Cardiac fibroblast (primary cell): ENCODE measurements around the gene ENPP5.

Experiments used
- DNase-seq, 2 donors: peaks; one replicate each; pipeline versions ENCODE4 v3.0.0 to v3.0.0-alpha.2; 2010; ENCODE audit warnings: low read depth in 2 of 2
- H3K4me3 ChIP-seq, 2 donors: replicated peaks in 1 of 2; 1 replicate in 1 of 2; 2 replicates in 1 of 2; pipeline ENCODE4 v1.5.1; 2011; ENCODE audit warnings: low read depth in 2 of 2, low read length in 2 of 2, mild to moderate bottlenecking in 2 of 2, moderate library complexity in 1 of 2
- CTCF ChIP-seq: IDR thresholded peaks from one replicate; pipeline ENCODE4 v1.5.1; 2011; ENCODE audit warnings: low read depth, mild to moderate bottlenecking, low read length, inconsistent platforms

The ENPP5 gene

DNA sequence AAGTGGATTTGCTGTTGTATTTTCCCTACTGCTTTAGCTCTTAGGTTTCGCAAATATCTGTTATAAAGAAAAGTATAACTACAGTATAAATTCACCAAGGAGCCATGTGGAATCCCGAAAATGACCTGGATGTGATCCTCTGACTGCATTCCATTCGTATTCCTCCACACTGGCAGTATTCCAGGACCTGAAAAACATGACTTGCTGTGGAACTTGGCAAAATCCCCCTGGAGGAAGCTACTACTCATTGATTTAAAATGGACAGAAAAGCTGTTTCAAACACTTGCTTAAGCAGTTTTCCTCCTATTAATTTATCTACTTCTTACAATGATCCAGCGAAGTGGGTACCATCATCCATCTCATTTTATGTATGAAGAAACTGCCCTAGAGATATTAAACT, 13.3 kb upstream of the ENPP5 start:
- DNase-seq, result peak; percentile 90 to 92
- H3K4me3 ChIP-seq, result no peak overlapping the region
- peak; percentile 9 for TF ChIP-seq CTCF

- no peak overlapping the region for H3K4me3 ChIP-seq
- TF ChIP-seq CTCF, result no peak
- no peak for DNase-seq
These were observed 5.2 kb upstream of the ENPP5 start for GRCh38 chr6:46175976-46176375.

DNA sequence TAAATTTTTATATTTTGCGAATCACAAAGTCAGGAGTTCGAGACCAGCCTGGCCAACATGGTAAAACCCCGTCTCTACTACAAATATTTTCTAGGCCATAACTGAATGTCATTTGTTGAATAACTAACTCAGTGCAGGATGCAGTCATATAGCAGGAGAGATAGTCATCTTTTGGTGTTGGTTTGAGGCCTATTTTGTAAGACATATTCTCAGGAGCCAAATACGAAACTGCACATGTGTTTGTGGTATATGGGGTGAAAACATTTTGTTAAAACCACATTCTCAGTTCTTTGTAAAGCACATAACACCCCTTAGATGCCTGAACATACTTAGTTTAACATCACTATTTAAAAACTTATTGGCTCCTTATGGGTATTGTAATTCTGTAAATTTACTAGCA, 4.7 kb upstream of the ENPP5 start:
- no peak for DNase-seq
- no peak for TF ChIP-seq CTCF
- no peak overlapping the region for H3K4me3 ChIP-seq

DNA sequence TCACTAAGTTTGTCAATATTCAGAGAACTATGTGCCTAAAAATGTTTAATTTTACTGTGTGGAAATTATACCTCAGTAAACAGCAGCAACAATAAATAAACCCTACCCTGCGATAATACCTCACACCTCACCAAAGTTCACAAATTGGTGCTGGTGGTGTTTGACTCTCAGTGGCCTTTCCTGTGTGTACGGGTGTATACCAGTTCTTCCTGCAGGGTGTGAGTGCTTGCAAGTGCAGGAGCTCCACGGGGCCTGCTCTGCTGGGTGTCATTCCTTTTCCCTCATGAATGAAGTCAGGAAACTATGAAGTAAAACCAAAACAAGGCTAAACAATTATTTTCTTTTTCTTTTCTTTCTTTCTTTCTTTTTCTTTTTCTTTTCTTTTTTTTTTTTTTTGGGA, 4.1 kb upstream of the ENPP5 start:
- H3K4me3 ChIP-seq, result no peak overlapping the region
- TF ChIP-seq CTCF, result no peak
- DNase-seq, result no peak

DNA sequence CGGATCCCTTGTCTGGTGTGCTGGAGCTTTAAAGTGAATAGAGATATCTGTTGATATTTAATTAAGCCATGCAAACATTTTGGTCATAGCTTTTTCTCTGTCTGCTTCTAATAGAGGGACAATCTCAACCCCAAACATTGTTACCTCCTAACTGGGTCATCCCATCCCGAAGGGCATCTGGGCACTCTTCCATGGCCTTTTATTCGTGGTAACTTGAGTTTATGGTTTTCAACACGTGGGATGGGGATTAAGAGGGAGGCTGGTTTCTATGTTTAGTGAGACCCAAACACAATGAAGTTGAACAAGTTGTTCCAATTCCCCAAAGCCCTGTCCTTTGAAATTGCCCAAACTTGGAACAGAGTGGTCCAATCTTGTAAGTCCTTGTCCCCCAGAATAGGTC, 1.4 kb upstream of the ENPP5 start:
- no peak for TF ChIP-seq CTCF
- DNase-seq, result no peak
- H3K4me3 ChIP-seq, result no peak overlapping the region

GRCh38 chr6:46160102-46160501, 10.7 kb downstream of the ENPP5 start:
- TF ChIP-seq CTCF, result no peak
- DNase-seq, result no peak
- no peak overlapping the region for H3K4me3 ChIP-seq

- no peak overlapping the region for H3K4me3 ChIP-seq
- no peak for TF ChIP-seq CTCF
- no peak for DNase-seq
These were observed 11.6 kb downstream of the ENPP5 start for GRCh38 chr6:46159229-46159628.
